Activated T-helper 17 cell treated with anti-CD3 and anti-CD28 coated beads, Interleukin-2, amount 50 U/mL, for 72 hours (primary cell): ENCODE data around the gene VRK2. TPM values are rescaled to one million over a fixed set of nuclear protein-coding genes. Genes with fewer than 3 reads are reported as not detected.
"Not testable (repeated sequence)": the region's sequence is repeated elsewhere in the genome, so short reads cannot be mapped to it uniquely, and the experiment has no call there.

Experiments used
- ATAC-seq: fragments of 150-1000 bp; cut with Tn5 transposase; replicated peaks from 2 replicates; pipeline ENCODE4 v1.10.0; 2021; ENCODE audit warnings: mild to moderate bottlenecking, moderate library complexity
- H3K27ac Mint-ChIP-seq: one replicate; pipeline ENCODE4 v1.8.0; 2022; ENCODE audit warnings: mixed read lengths
- H3K27me3 Mint-ChIP-seq: one replicate; pipeline ENCODE4 v1.8.0; 2022; ENCODE audit warnings: mixed read lengths
- H3K36me3 Mint-ChIP-seq: one replicate; pipeline ENCODE4 v1.8.0; 2022; ENCODE audit warnings: low read depth, mild to moderate bottlenecking, mixed read lengths
- H3K4me1 Mint-ChIP-seq: one replicate; pipeline ENCODE4 v1.8.0; 2022; ENCODE audit warnings: mixed read lengths
- H3K4me3 Mint-ChIP-seq: one replicate; pipeline ENCODE4 v1.8.0; 2022; ENCODE audit warnings: mild to moderate bottlenecking, mixed read lengths
- H3K9me3 Mint-ChIP-seq: one replicate; pipeline ENCODE4 v1.8.0; 2022; ENCODE audit warnings: mixed read lengths
- total RNA-seq, 2 donors: library from RNA; stranded (reverse); gene quantifications; one replicate each; pipeline ENCODE4 v1.2.3, GENCODE V29; 2022

Gene VRK2
- total RNA-seq, 2 donors from 2014 or later: 14.3 to 19.7 TPM

GRCh38 chr2:58109481-58109880 lies 62.9 kb downstream of the VRK2 start:
- no peak overlapping the region for H3K4me3 Mint-ChIP-seq
- H3K9me3 Mint-ChIP-seq: no peaks in the 10 kb centered on the region
- no peak overlapping the region for H3K27ac Mint-ChIP-seq
- peaks cover 9% of the 10 kb centered on the region for H3K4me1 Mint-ChIP-seq
- H3K27me3 Mint-ChIP-seq: no peaks in the 10 kb centered on the region
- no peak for ATAC-seq
- peaks cover 7% of the 10 kb centered on the region for H3K36me3 Mint-ChIP-seq

- no peak for ATAC-seq
- H3K4me1 Mint-ChIP-seq: peaks cover 9% of the 10 kb centered on the region
- H3K4me3 Mint-ChIP-seq: no peak overlapping the region
- H3K9me3 Mint-ChIP-seq: no peaks in the 10 kb centered on the region
- H3K27ac Mint-ChIP-seq: no peak overlapping the region
- H3K27me3 Mint-ChIP-seq: no peaks in the 10 kb centered on the region
- peaks cover 7% of the 10 kb centered on the region for H3K36me3 Mint-ChIP-seq
These were observed 64.2 kb downstream of the VRK2 start for GRCh38 chr2:58110765-58111164.

- not testable (repeated sequence) for H3K4me3 Mint-ChIP-seq, H3K4me1 Mint-ChIP-seq, H3K27me3 Mint-ChIP-seq, H3K27ac Mint-ChIP-seq, H3K9me3 Mint-ChIP-seq, ATAC-seq
- H3K36me3 Mint-ChIP-seq: peaks cover 11% of the 10 kb centered on the region
These were observed 67.0 kb downstream of the VRK2 start for GRCh38 chr2:58113563-58113962.

- Mint-ChIP-seq H3K4me3 (no peak overlapping the region), H3K27ac (no peak overlapping the region), H3K27me3 (no peaks in the 10 kb centered on the region), H3K4me1 (peaks cover 4% of the 10 kb centered on the region), H3K36me3 (peaks cover 27% of the 10 kb centered on the region), H3K9me3 (no peaks in the 10 kb centered on the region)
- ATAC-seq: peak; percentile 51
These were observed 74.1 kb downstream of the VRK2 start for GRCh38 chr2:58120626-58121229.

GRCh38 chr2:58122040-58122439 lies 75.4 kb downstream of the VRK2 start:
- Mint-ChIP-seq H3K9me3 (no peaks in the 10 kb centered on the region), H3K36me3 (peaks cover 27% of the 10 kb centered on the region), H3K27me3 (no peaks in the 10 kb centered on the region), H3K4me1 (peaks cover 4% of the 10 kb centered on the region), H3K27ac (no peak overlapping the region), H3K4me3 (no peak overlapping the region)
- ATAC-seq: peak; percentile 31

- Mint-ChIP-seq H3K4me3 (no peak overlapping the region), H3K36me3 (peaks cover 27% of the 10 kb centered on the region), H3K9me3 (no peaks in the 10 kb centered on the region), H3K27ac (no peak overlapping the region), H3K27me3 (no peaks in the 10 kb centered on the region), H3K4me1 (peaks cover 4% of the 10 kb centered on the region)
- no peak for ATAC-seq
These were observed 75.9 kb downstream of the VRK2 start for GRCh38 chr2:58122540-58122939.

GRCh38 chr2:58127111-58127510 lies 80.5 kb downstream of the VRK2 start:
- Mint-ChIP-seq H3K27ac (no peak overlapping the region), H3K4me1 (no peaks in the 10 kb centered on the region), H3K4me3 (no peak overlapping the region), H3K9me3 (no peaks in the 10 kb centered on the region), H3K36me3 (peaks cover 29% of the 10 kb centered on the region), H3K27me3 (no peaks in the 10 kb centered on the region)
- ATAC-seq: no peak

- Mint-ChIP-seq H3K9me3 (no peaks in the 10 kb centered on the region), H3K4me3 (no peak overlapping the region), H3K4me1 (no peaks in the 10 kb centered on the region), H3K27ac (no peak overlapping the region), H3K27me3 (no peaks in the 10 kb centered on the region), H3K36me3 (peaks cover 26% of the 10 kb centered on the region)
- no peak for ATAC-seq
These were observed 83.6 kb downstream of the VRK2 start for GRCh38 chr2:58130238-58130637.

GRCh38 chr2:58131191-58132011 lies 84.8 kb downstream of the VRK2 start:
- no peak for ATAC-seq
- Mint-ChIP-seq H3K36me3 (peaks cover 26% of the 10 kb centered on the region), H3K4me1 (no peaks in the 10 kb centered on the region), H3K27ac (no peak overlapping the region), H3K9me3 (no peaks in the 10 kb centered on the region), H3K4me3 (no peak overlapping the region), H3K27me3 (no peaks in the 10 kb centered on the region)

GRCh38 chr2:58133395-58133794 lies 86.8 kb downstream of the VRK2 start:
- Mint-ChIP-seq H3K4me1 (no peaks in the 10 kb centered on the region), H3K36me3 (peaks cover 29% of the 10 kb centered on the region), H3K9me3 (no peaks in the 10 kb centered on the region), H3K27me3 (no peaks in the 10 kb centered on the region), H3K4me3 (no peak overlapping the region), H3K27ac (no peak overlapping the region)
- no peak for ATAC-seq

- Mint-ChIP-seq H3K9me3 (peaks cover 3% of the 10 kb centered on the region), H3K36me3 (peaks cover 48% of the 10 kb centered on the region), H3K4me1 (no peaks in the 10 kb centered on the region), H3K4me3 (no peak overlapping the region), H3K27me3 (no peaks in the 10 kb centered on the region), H3K27ac (no peak overlapping the region)
- no peak for ATAC-seq
These were observed 89.3 kb downstream of the VRK2 start for GRCh38 chr2:58135861-58136260.

GRCh38 chr2:58137221-58137620 lies 90.6 kb downstream of the VRK2 start:
- no peaks in the 10 kb centered on the region for H3K4me1 Mint-ChIP-seq
- no peaks in the 10 kb centered on the region for H3K27me3 Mint-ChIP-seq
- no peak overlapping the region for H3K27ac Mint-ChIP-seq
- ATAC-seq: no peak
- peaks cover 36% of the 10 kb centered on the region for H3K36me3 Mint-ChIP-seq
- peaks cover 3% of the 10 kb centered on the region for H3K9me3 Mint-ChIP-seq
- H3K4me3 Mint-ChIP-seq: no peak overlapping the region

GRCh38 chr2:58137856-58138255 lies 91.2 kb downstream of the VRK2 start:
- Mint-ChIP-seq H3K27me3 (no peaks in the 10 kb centered on the region), H3K4me3 (no peak overlapping the region), H3K9me3 (peaks cover 3% of the 10 kb centered on the region), H3K4me1 (no peaks in the 10 kb centered on the region), H3K36me3 (peaks cover 31% of the 10 kb centered on the region), H3K27ac (no peak overlapping the region)
- ATAC-seq: no peak

GRCh38 chr2:58138396-58139030 lies 91.9 kb downstream of the VRK2 start:
- peaks cover 3% of the 10 kb centered on the region for H3K9me3 Mint-ChIP-seq
- H3K4me1 Mint-ChIP-seq: no peaks in the 10 kb centered on the region
- H3K27me3 Mint-ChIP-seq: no peaks in the 10 kb centered on the region
- H3K36me3 Mint-ChIP-seq: peaks cover 33% of the 10 kb centered on the region
- H3K27ac Mint-ChIP-seq: no peak overlapping the region
- no peak for ATAC-seq
- H3K4me3 Mint-ChIP-seq: no peak overlapping the region

GRCh38 chr2:58140508-58141072 lies 94.0 kb downstream of the VRK2 start:
- H3K9me3 Mint-ChIP-seq: peaks cover 3% of the 10 kb centered on the region
- no peaks in the 10 kb centered on the region for H3K27me3 Mint-ChIP-seq
- ATAC-seq: no peak
- peaks cover 29% of the 10 kb centered on the region for H3K36me3 Mint-ChIP-seq
- H3K4me1 Mint-ChIP-seq: no peaks in the 10 kb centered on the region
- H3K4me3 Mint-ChIP-seq: no peak overlapping the region
- no peak overlapping the region for H3K27ac Mint-ChIP-seq
